GM23248 (cell line): ENCODE data around the gene C2orf78.

ENCODE experiments used
- EZH2 ChIP-seq: fragments of 200-600 bp; sonication (generic); IDR thresholded peaks from 2 replicates; pipeline ENCODE4 v1.6.1; 2018; ENCODE audit warnings: antibody characterized with exemption, mild to moderate bottlenecking; ENCODE audit not compliant: insufficient read depth, poor library complexity, severe bottlenecking
- EZH2phosphoT487 ChIP-seq: fragments of 200-600 bp; sonication (generic); IDR thresholded peaks from 2 replicates; pipeline ENCODE4 v1.6.1; 2018; ENCODE audit warnings: antibody characterized with exemption, moderate library complexity, mild to moderate bottlenecking, low read depth; ENCODE audit not compliant: insufficient read depth

- TF ChIP-seq EZH2phosphoT487 (no peak), EZH2 (no peak)
These were observed 43.2 kb upstream of the C2orf78 start for GRCh38 chr2:73740767-73741166.
